KMS-11 (cell line): ENCODE results near the gene GPHB5.
A peak's percentile ranks its signal among the peaks of the same experiment; 100 is the strongest.

ENCODE experiments used
- H2AFZ ChIP-seq: fragments of 200-600 bp; sonication (generic); 2 replicates; pipeline ENCODE4 v1.6.1; 2016; ENCODE audit warnings: antibody characterized with exemption, mixed run types, low read depth
- H3K27ac ChIP-seq: fragments of 200-600 bp; sonication (generic); 2 replicates; pipeline ENCODE4 v1.6.1; 2016; ENCODE audit warnings: mild to moderate bottlenecking, mixed run types
- H3K27me3 ChIP-seq: fragments of 200-600 bp; sonication (generic); 2 replicates; pipeline ENCODE4 v1.6.1; 2017; ENCODE audit warnings: mild to moderate bottlenecking, low read depth, mixed run types, moderate library complexity; ENCODE audit not compliant: insufficient read depth
- H3K36me3 ChIP-seq: fragments of 200-600 bp; sonication (generic); 2 replicates; pipeline ENCODE4 v1.6.1; 2017; ENCODE audit warnings: mild to moderate bottlenecking, mixed run types; ENCODE audit not compliant: insufficient read depth
- H3K4me1 ChIP-seq: fragments of 200-600 bp; sonication (generic); 2 replicates; pipeline ENCODE4 v1.6.1; 2016; ENCODE audit warnings: mild to moderate bottlenecking, low read depth, mixed run types; ENCODE audit not compliant: poor library complexity, severe bottlenecking
- H3K4me2 ChIP-seq: fragments of 200-600 bp; sonication (generic); 2 replicates; pipeline ENCODE4 v1.7.0; 2016; ENCODE audit warnings: mild to moderate bottlenecking, mixed run types
- H3K4me3 ChIP-seq: fragments of 200-600 bp; sonication (generic); IDR thresholded peaks from 2 replicates; pipeline ENCODE4 v1.6.1; 2017; ENCODE audit warnings: low read depth, low read length, mixed read lengths; ENCODE audit not compliant: insufficient read depth
- H3K79me2 ChIP-seq: fragments of 200-600 bp; sonication (generic); 2 replicates; pipeline ENCODE4 v1.6.1; 2016; ENCODE audit warnings: low read depth, mixed run types; ENCODE audit not compliant: insufficient read depth
- H3K9ac ChIP-seq: fragments of 200-600 bp; sonication (generic); 2 replicates; pipeline ENCODE4 v1.6.1; 2016; ENCODE audit warnings: mild to moderate bottlenecking, mixed run types
- H4K20me1 ChIP-seq: fragments of 200-600 bp; sonication (generic); 2 replicates; pipeline ENCODE4 v1.6.1; 2016; ENCODE audit warnings: mild to moderate bottlenecking, mixed run types; ENCODE audit not compliant: insufficient read depth
- CTCF ChIP-seq: fragments of 200-600 bp; sonication (generic); conservative IDR thresholded peaks from 2 replicates; pipeline ENCODE4 v1.6.1; 2017; ENCODE audit warnings: low read depth, mild to moderate bottlenecking, antibody characterized with exemption, low read length, moderate library complexity, mixed read lengths

Gene GPHB5

GRCh38 chr14:63276492-63277342, 42.0 kb downstream of the GPHB5 start:
- TF ChIP-seq CTCF = peak; percentile 75
- Histone ChIP-seq H4K20me1 (no peaks in the 10 kb centered on the region), H3K4me1 (no peaks in the 10 kb centered on the region), H3K4me2 (no peak overlapping the region), H3K79me2 (no peaks in the 10 kb centered on the region), H3K27ac (no peak overlapping the region), H3K27me3 (no peaks in the 10 kb centered on the region), H2AFZ (no peak overlapping the region), H3K9ac (no peak overlapping the region), H3K36me3 (no peaks in the 10 kb centered on the region), H3K4me3 (no peak overlapping the region)

GRCh38 chr14:63276016-63276415, 42.7 kb downstream of the GPHB5 start:
- Histone ChIP-seq H3K4me2 (no peak overlapping the region), H2AFZ (no peak overlapping the region), H3K27me3 (no peaks in the 10 kb centered on the region), H3K79me2 (no peaks in the 10 kb centered on the region), H3K4me3 (no peak overlapping the region), H3K9ac (no peak overlapping the region), H3K36me3 (no peaks in the 10 kb centered on the region), H3K27ac (no peak overlapping the region), H4K20me1 (no peaks in the 10 kb centered on the region), H3K4me1 (no peaks in the 10 kb centered on the region)
- TF ChIP-seq CTCF = no peak

- no peak overlapping the region for H3K4me3 ChIP-seq
Observed at GRCh38 chr14:63275611-63276010, 43.1 kb downstream of the GPHB5 start.

DNA sequence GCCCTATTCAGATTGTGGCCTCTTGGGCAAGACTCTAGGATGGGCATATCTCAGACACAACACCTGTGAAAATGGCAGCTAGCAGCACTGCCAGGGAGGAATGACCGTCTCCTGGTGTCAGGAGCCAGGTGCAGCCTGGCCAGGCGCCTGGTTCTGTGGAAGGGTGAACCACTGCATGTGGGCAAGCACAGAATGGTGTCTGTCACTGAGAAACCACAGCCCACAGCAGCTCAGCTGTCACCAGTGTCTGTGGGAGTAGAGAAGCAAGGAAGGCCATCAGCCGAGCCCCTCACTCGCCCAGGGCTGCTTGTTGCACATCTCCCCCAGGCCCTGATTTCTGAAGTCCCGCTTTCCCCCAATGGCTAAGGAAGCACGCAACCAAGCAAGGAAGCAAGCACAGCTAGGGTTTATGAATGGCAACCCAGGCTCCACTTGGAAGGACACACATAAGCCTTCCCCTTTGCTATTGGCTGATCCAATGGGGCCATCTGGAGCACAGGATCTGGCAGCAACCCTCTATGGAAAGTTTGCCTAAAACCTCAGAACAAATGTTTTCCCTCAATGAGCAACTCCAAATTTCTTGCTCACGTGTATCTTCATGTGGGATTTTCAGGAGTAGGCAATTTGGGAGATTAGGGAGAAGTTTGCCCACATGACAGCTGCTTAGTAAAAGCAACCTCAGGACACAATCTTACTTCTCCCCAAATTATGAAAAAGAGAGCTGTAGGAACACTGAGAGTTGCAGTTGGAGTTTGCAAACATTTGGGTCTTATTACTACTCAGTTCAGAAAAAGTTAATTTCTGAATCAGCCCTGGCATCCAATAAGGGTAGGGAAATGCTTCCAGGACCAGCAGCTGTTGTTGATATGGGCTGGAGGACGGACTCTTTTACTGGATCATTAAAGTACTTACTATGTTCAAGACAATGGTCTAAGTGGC, 44.7 kb downstream of the GPHB5 start:
- no peaks in the 10 kb centered on the region for H4K20me1 ChIP-seq
- H3K79me2 ChIP-seq = no peaks in the 10 kb centered on the region
- H3K4me1 ChIP-seq = no peaks in the 10 kb centered on the region
- H3K27ac ChIP-seq = no peak overlapping the region
- no peaks in the 10 kb centered on the region for H3K36me3 ChIP-seq
- H3K4me3 ChIP-seq = no peak overlapping the region
- no peaks in the 10 kb centered on the region for H3K27me3 ChIP-seq
- H3K4me2 ChIP-seq = no peak overlapping the region
- no peak overlapping the region for H3K9ac ChIP-seq
- TF ChIP-seq CTCF = no peak
- H2AFZ ChIP-seq = no peak overlapping the region

More at GRCh38 chr14:63275611-63276010, 43.1 kb downstream of the GPHB5 start:
- no peak overlapping the region for H3K27ac ChIP-seq
- no peak overlapping the region for H3K9ac ChIP-seq
- H4K20me1 ChIP-seq = no peaks in the 10 kb centered on the region
- H2AFZ ChIP-seq = no peak overlapping the region
- H3K4me2 ChIP-seq = no peak overlapping the region
- no peaks in the 10 kb centered on the region for H3K4me1 ChIP-seq
- H3K79me2 ChIP-seq = no peaks in the 10 kb centered on the region
- TF ChIP-seq CTCF = no peak
- H3K27me3 ChIP-seq = no peaks in the 10 kb centered on the region
- no peaks in the 10 kb centered on the region for H3K36me3 ChIP-seq
